DND-41 (cell line): Measurements from ENCODE around the gene INTS12.

ENCODE experiments used
- ATAC-seq: fragments of 200-7000 bp; cut with Tn5 transposase; 3 replicates; pipeline ENCODE4 v1.9.1; 2021; ENCODE audit warnings: low read depth; ENCODE audit not compliant: insufficient read depth
- DNase-seq: peaks from one replicate; pipeline ENCODE4 v3.0.0-alpha.2; 2020
- H2AFZ ChIP-seq: 2 replicates; pipeline ENCODE4 v1.6.0; 2012; ENCODE audit warnings: low read depth, low read length
- H3K27ac ChIP-seq: 2 replicates; pipeline ENCODE4 v1.5.1; 2012; ENCODE audit warnings: low read length, inconsistent platforms
- H3K27me3 ChIP-seq: fragments of 200-600 bp; sonication (generic); 2 replicates; pipeline ENCODE4 v1.6.0; 2012; ENCODE audit warnings: low read length, mild to moderate bottlenecking, inconsistent platforms; ENCODE audit not compliant: insufficient read depth, poor library complexity
- H3K36me3 ChIP-seq: 2 replicates; pipeline ENCODE4 v1.5.1; 2012; ENCODE audit warnings: low read length, inconsistent platforms; ENCODE audit not compliant: insufficient read depth
- H3K4me1 ChIP-seq: 2 replicates; pipeline ENCODE4 v1.5.1; 2012; ENCODE audit warnings: mild to moderate bottlenecking, low read length; ENCODE audit not compliant: insufficient read depth
- H3K4me2 ChIP-seq: 2 replicates; pipeline ENCODE4 v1.6.0; 2012; ENCODE audit warnings: mild to moderate bottlenecking, moderate library complexity, low read length, inconsistent platforms; ENCODE audit not compliant: insufficient read depth
- H3K4me3 ChIP-seq, 2 experiments: fragments of 200-600 bp in 1 of 2; shearing (Covaris generic) in 1 of 2; 2 replicates each; pipeline ENCODE4 v1.5.1; 2012 to 2016; ENCODE audit warnings: inconsistent platforms in 2 of 2, low read length in 2 of 2, mild to moderate bottlenecking in 2 of 2, low read depth in 1 of 2, moderate library complexity in 1 of 2
- H3K79me2 ChIP-seq: 2 replicates; pipeline ENCODE4 v1.6.0; 2012; ENCODE audit warnings: low read length, inconsistent platforms; ENCODE audit not compliant: insufficient read depth
- H3K9ac ChIP-seq: 2 replicates; pipeline ENCODE4 v1.6.0; 2012; ENCODE audit warnings: low read depth, mild to moderate bottlenecking, inconsistent platforms, low read length, moderate library complexity
- H3K9me3 ChIP-seq: 2 replicates; pipeline ENCODE4 v1.5.1; 2012; ENCODE audit warnings: low read length, moderate library complexity, mild to moderate bottlenecking, inconsistent platforms; ENCODE audit not compliant: insufficient read depth, severe bottlenecking
- H4K20me1 ChIP-seq: 2 replicates; pipeline ENCODE4 v1.6.0; 2012; ENCODE audit warnings: low read length; ENCODE audit not compliant: insufficient read depth
- EZH2 ChIP-seq: IDR thresholded peaks from 3 replicates; pipeline ENCODE4 v1.6.1; 2012; ENCODE audit warnings: borderline replicate concordance, low read depth, mild to moderate bottlenecking, moderate library complexity, low read length, inconsistent platforms; ENCODE audit not compliant: severe bottlenecking
- TF ChIP-seq, protein P1 (sequence below): IDR thresholded peaks from 2 replicates; pipeline ENCODE4 v1.5.1; 2012; ENCODE audit warnings: borderline replicate concordance, low read length, moderate library complexity, mild to moderate bottlenecking; ENCODE audit not compliant: poor library complexity, severe bottlenecking; ENCODE audit errors: extremely low read depth

Gene INTS12

GRCh38 chr4:105637408-105638176 is 70.9 kb downstream of the INTS12 start:
- no peak for ATAC-seq

DNA sequence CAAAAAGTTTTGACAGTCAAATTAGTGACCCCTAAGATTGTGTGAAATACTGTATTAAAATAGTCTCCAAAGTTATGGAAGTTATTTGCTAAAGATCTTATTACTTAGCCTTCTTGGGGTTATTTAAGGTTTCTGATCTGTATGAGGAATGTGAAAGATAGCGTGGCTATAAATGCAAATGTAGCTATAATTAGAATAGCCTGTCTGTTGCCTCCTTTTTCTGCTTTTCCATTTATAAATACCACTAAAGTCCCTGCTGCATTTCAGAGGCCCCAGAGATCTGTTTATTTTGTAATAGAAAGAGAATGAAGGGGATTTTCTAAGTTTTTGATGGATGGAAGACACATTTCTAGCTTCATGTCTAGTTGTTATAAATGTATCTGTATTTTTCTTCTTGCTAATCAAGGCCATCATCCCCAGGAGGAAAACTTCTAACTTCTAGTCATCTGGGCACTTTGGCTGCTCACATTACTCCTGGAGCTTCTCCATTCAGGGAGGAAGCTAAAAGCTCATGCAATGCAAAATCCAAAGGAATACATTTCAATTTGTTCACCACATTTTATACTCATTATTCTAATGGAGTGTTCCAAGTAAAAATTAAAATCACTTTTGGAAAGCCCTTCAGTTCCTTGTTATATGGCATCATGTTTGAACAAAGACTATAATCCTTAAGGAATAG is 73.9 kb downstream of the INTS12 start:
- Histone ChIP-seq H3K4me1 (no peaks in the 10 kb centered on the region), H3K9me3 (no peaks in the 10 kb centered on the region), H3K27me3 (no peaks in the 10 kb centered on the region), H3K4me3 (no peak overlapping the region), H3K9ac (no peak overlapping the region), H2AFZ (no peak overlapping the region), H3K4me2 (no peak overlapping the region), H4K20me1 (no peaks in the 10 kb centered on the region), H3K36me3 (no peaks in the 10 kb centered on the region), H3K79me2 (no peaks in the 10 kb centered on the region), H3K27ac (no peak overlapping the region)
- no peak for TF ChIP-seq EZH2
- TF ChIP-seq, protein P1, sequence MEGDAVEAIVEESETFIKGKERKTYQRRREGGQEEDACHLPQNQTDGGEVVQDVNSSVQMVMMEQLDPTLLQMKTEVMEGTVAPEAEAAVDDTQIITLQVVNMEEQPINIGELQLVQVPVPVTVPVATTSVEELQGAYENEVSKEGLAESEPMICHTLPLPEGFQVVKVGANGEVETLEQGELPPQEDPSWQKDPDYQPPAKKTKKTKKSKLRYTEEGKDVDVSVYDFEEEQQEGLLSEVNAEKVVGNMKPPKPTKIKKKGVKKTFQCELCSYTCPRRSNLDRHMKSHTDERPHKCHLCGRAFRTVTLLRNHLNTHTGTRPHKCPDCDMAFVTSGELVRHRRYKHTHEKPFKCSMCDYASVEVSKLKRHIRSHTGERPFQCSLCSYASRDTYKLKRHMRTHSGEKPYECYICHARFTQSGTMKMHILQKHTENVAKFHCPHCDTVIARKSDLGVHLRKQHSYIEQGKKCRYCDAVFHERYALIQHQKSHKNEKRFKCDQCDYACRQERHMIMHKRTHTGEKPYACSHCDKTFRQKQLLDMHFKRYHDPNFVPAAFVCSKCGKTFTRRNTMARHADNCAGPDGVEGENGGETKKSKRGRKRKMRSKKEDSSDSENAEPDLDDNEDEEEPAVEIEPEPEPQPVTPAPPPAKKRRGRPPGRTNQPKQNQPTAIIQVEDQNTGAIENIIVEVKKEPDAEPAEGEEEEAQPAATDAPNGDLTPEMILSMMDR = no peak
- no peak for ATAC-seq
- DNase-seq = no peak

More at GRCh38 chr4:105637408-105638176, 70.9 kb downstream of the INTS12 start:
- Histone ChIP-seq H3K4me2 (no peak overlapping the region), H4K20me1 (no peaks in the 10 kb centered on the region), H3K27ac (no peak overlapping the region), H3K27me3 (no peaks in the 10 kb centered on the region), H3K9me3 (no peaks in the 10 kb centered on the region), H3K4me1 (no peaks in the 10 kb centered on the region), H3K9ac (no peak overlapping the region), H3K36me3 (no peaks in the 10 kb centered on the region), H2AFZ (no peak overlapping the region), H3K4me3 (no peak overlapping the region), H3K79me2 (no peaks in the 10 kb centered on the region)
- DNase-seq = peak; percentile 12
- TF ChIP-seq EZH2 = no peak
- TF ChIP-seq, protein P1 = no peak

DNA sequence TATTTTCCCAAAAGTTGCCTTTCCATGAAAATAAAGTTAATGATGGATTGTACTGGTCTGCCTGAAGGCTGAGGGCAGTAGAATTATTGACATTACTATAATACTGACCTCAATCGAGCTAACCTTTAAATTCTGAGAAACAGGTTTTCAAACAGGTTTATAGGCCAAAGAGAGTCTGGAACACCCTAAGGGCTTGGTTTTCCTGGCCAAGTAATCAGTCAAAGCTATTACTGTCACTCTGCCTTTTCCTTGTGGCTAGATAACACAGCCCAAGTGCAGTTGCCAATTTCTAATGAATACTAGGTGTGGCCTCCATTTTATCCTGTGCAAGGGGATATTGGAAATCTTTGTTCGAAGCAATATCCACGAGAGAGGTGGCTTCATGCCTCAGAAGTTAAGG is 75.2 kb downstream of the INTS12 start:
- DNase-seq (no peak), ATAC-seq (no peak)
- no peak overlapping the region for H2AFZ ChIP-seq
- H3K27ac ChIP-seq = no peak overlapping the region
- no peaks in the 10 kb centered on the region for H4K20me1 ChIP-seq
- H3K4me2 ChIP-seq = no peak overlapping the region
- no peaks in the 10 kb centered on the region for H3K36me3 ChIP-seq
- TF ChIP-seq EZH2 = no peak
- no peak overlapping the region for H3K4me3 ChIP-seq
- no peaks in the 10 kb centered on the region for H3K9me3 ChIP-seq
- no peaks in the 10 kb centered on the region for H3K27me3 ChIP-seq
- H3K9ac ChIP-seq = no peak overlapping the region
- no peaks in the 10 kb centered on the region for H3K79me2 ChIP-seq
- H3K4me1 ChIP-seq = no peaks in the 10 kb centered on the region
